DOHH2 (cell line): ENCODE data around the gene PTPRK.

Experiments
- EZH2phosphoT487 ChIP-seq: fragments of 200-600 bp; sonication (generic); IDR thresholded peaks from 2 replicates; pipeline ENCODE4 v1.6.1; 2017; ENCODE audit warnings: borderline replicate concordance, mild to moderate bottlenecking, antibody characterized with exemption, low read length, moderate library complexity, mixed read lengths
- TF ChIP-seq, protein P1 (sequence below): fragments of 200-600 bp; sonication (generic); IDR thresholded peaks from one replicate; pipeline ENCODE4 v1.5.1; 2014; ENCODE audit warnings: antibody characterized with exemption, mild to moderate bottlenecking, low read depth, low read length; ENCODE audit not compliant: poor library complexity, severe bottlenecking

DNA sequence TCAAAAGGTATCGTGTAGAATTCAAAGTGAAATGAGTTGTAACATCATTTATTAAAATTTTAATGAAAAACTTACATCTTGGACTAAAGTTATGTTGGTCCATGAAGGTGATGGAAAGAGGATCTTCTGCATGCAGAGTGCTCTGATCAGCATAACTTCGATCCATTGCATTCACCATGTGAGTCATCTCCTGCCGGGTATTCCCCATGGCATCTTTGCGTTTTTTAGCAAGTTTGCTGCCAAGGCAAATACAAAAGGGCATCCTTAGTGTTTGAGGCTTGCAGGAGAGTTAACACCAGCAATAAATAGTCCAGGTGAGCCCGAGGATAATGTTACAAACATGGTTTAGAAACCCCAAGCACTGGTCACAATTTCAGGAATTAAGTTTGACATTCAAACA lies 515.4 kb downstream of the PTPRK start:
- TF ChIP-seq, protein P1, sequence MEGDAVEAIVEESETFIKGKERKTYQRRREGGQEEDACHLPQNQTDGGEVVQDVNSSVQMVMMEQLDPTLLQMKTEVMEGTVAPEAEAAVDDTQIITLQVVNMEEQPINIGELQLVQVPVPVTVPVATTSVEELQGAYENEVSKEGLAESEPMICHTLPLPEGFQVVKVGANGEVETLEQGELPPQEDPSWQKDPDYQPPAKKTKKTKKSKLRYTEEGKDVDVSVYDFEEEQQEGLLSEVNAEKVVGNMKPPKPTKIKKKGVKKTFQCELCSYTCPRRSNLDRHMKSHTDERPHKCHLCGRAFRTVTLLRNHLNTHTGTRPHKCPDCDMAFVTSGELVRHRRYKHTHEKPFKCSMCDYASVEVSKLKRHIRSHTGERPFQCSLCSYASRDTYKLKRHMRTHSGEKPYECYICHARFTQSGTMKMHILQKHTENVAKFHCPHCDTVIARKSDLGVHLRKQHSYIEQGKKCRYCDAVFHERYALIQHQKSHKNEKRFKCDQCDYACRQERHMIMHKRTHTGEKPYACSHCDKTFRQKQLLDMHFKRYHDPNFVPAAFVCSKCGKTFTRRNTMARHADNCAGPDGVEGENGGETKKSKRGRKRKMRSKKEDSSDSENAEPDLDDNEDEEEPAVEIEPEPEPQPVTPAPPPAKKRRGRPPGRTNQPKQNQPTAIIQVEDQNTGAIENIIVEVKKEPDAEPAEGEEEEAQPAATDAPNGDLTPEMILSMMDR = no peak
- no peak for TF ChIP-seq EZH2phosphoT487
